Uterus (tissue), 2 donors: ENCODE data around the gene SESTD1.
"Not testable (repeated sequence)": the region's sequence is repeated elsewhere in the genome, so short reads cannot be mapped to it uniquely, and the experiment has no call there.

Source experiments
- CTCF ChIP-seq, 4 experiments: fragments of 200-600 bp in 2 of 4; fragments of 450-650 bp in 2 of 4; sonication (generic) in 2 of 4; IDR thresholded peaks; one replicate each; pipeline ENCODE4 v1.5.1; 2016 to 2019; ENCODE audit warnings: antibody characterized with exemption in 4 of 4, mild to moderate bottlenecking in 2 of 4, moderate library complexity in 1 of 4
- POLR2A ChIP-seq, 2 donors: fragments of 450-650 bp; IDR thresholded peaks; one replicate each; pipeline ENCODE4 v1.6.1; 2016; ENCODE audit warnings: antibody characterized with exemption in 2 of 2, mild to moderate bottlenecking in 1 of 2, moderate library complexity in 1 of 2

- not testable (repeated sequence) for TF ChIP-seq CTCF, POLR2A (IDR thresholded peaks at IDR 0.05)
Observed at GRCh38 chr2:179092912-179093311, 171.7 kb downstream of the SESTD1 start.
